Immature natural killer cell (primary cell): ENCODE measurements around the gene BACH2. TPM values are rescaled to one million over a fixed set of nuclear protein-coding genes. Genes with fewer than 3 reads are reported as not detected.

ENCODE experiments used
- DNase-seq, 3 donors: peaks; one replicate each; pipeline ENCODE4 v3.0.0; 2022; ENCODE audit warnings: mixed read lengths in 1 of 3
- H3K27ac Mint-ChIP-seq, 6 donors: one replicate each; pipeline ENCODE4 v1.8.0; 2020; ENCODE audit warnings: mixed read lengths in 6 of 6, mild to moderate bottlenecking in 5 of 6, inconsistent platforms in 4 of 6, moderate library complexity in 3 of 6
- H3K27me3 Mint-ChIP-seq, 3 donors: one replicate each; pipeline ENCODE4 v1.8.0; 2020 to 2021; ENCODE audit warnings: low read depth in 3 of 3, mild to moderate bottlenecking in 3 of 3, mixed read lengths in 3 of 3, moderate library complexity in 3 of 3, inconsistent platforms in 1 of 3
- H3K36me3 Mint-ChIP-seq, 3 donors: one replicate each; pipeline ENCODE4 v1.8.0; 2020; ENCODE audit warnings: mixed read lengths in 3 of 3, inconsistent platforms in 2 of 3, mild to moderate bottlenecking in 2 of 3
- H3K4me1 Mint-ChIP-seq, 2 donors: one replicate each; pipeline ENCODE4 v1.8.0; 2020; ENCODE audit warnings: inconsistent platforms in 2 of 2, mild to moderate bottlenecking in 2 of 2, mixed read lengths in 2 of 2, moderate library complexity in 1 of 2
- H3K4me3 Mint-ChIP-seq, 5 donors: one replicate each; pipeline ENCODE4 v1.8.0; 2020; ENCODE audit warnings: mild to moderate bottlenecking in 5 of 5, mixed read lengths in 5 of 5, inconsistent platforms in 3 of 5, moderate library complexity in 3 of 5
- H3K9me3 Mint-ChIP-seq, 6 donors: one replicate each; pipeline ENCODE4 v1.8.0; 2020; ENCODE audit warnings: mild to moderate bottlenecking in 6 of 6, mixed read lengths in 6 of 6, inconsistent platforms in 4 of 6, moderate library complexity in 3 of 6
- polyA plus RNA-seq, 3 donors: library from polyadenylated mRNA; unstranded; fragments of 300-500 nt; fragmentation: Illumina TruSeq; gene quantifications; one replicate each; pipeline ENCODE4 v1.2.3, GENCODE V29; 2021

Gene BACH2
- polyA plus RNA-seq, 3 donors from 2014 or later, result 2.3 to 8.1 (median 8.0) TPM

- Mint-ChIP-seq H3K27ac (no peak overlapping the region), H3K9me3 (no peaks in the 10 kb centered on the region), H3K4me3 (no peak overlapping the region), H3K27me3 (peaks cover 0 to 2% (median 0%) of the 10 kb centered on the region in 3 donors), H3K36me3 (no peaks in the 10 kb centered on the region), H3K4me1 (peaks cover 23 to 57% of the 10 kb centered on the region in 2 donors)
- DNase-seq, result no peak
Observed at GRCh38 chr6:90184334-90185298, 112.0 kb downstream of the BACH2 start.

GRCh38 chr6:90183587-90184333 lies 112.9 kb downstream of the BACH2 start:
- no peaks in the 10 kb centered on the region for H3K36me3 Mint-ChIP-seq
- peaks cover 0 to 2% (median 0%) of the 10 kb centered on the region in 3 donors for H3K27me3 Mint-ChIP-seq
- H3K4me3 Mint-ChIP-seq, result no peak overlapping the region
- H3K9me3 Mint-ChIP-seq, result no peaks in the 10 kb centered on the region
- peaks cover 29 to 62% of the 10 kb centered on the region in 2 donors for H3K4me1 Mint-ChIP-seq
- peak overlapping the region in 1 of 6 donors; percentile 62 for H3K27ac Mint-ChIP-seq
- no peak for DNase-seq

GRCh38 chr6:90180526-90180925 lies 116.1 kb downstream of the BACH2 start:
- H3K4me3 Mint-ChIP-seq, result no peak overlapping the region
- H3K27me3 Mint-ChIP-seq, result peaks cover 0 to 2% (median 0%) of the 10 kb centered on the region in 3 donors
- peaks cover 38 to 64% of the 10 kb centered on the region in 2 donors for H3K4me1 Mint-ChIP-seq
- no peaks in the 10 kb centered on the region for H3K9me3 Mint-ChIP-seq
- no peak overlapping the region for H3K27ac Mint-ChIP-seq
- no peaks in the 10 kb centered on the region for H3K36me3 Mint-ChIP-seq
- no peak for DNase-seq

- H3K9me3 Mint-ChIP-seq, result no peaks in the 10 kb centered on the region
- H3K27ac Mint-ChIP-seq, result peak overlapping the region in 2 of 6 donors; percentile 12 to 52
- H3K27me3 Mint-ChIP-seq, result peaks cover 0 to 2% (median 0%) of the 10 kb centered on the region in 3 donors
- H3K4me3 Mint-ChIP-seq, result no peak overlapping the region
- peaks cover 38 to 60% of the 10 kb centered on the region in 2 donors for H3K4me1 Mint-ChIP-seq
- no peaks in the 10 kb centered on the region for H3K36me3 Mint-ChIP-seq
- DNase-seq, result peak in 1 of 3 donors; percentile 23
Observed at GRCh38 chr6:90179190-90180169, 117.2 kb downstream of the BACH2 start.

GRCh38 chr6:90178384-90178855 lies 118.2 kb downstream of the BACH2 start:
- no peak for DNase-seq

GRCh38 chr6:90177544-90178383 lies 118.9 kb downstream of the BACH2 start:
- H3K36me3 Mint-ChIP-seq, result no peaks in the 10 kb centered on the region
- no peak for DNase-seq
- H3K27me3 Mint-ChIP-seq, result peaks cover 0 to 2% (median 0%) of the 10 kb centered on the region in 3 donors
- no peaks in the 10 kb centered on the region for H3K9me3 Mint-ChIP-seq
- H3K4me3 Mint-ChIP-seq, result peak overlapping the region; percentile 70 to 89 (median 74)
- peak overlapping the region; percentile 60 to 93 (median 83) for H3K27ac Mint-ChIP-seq
- peaks cover 38 to 59% of the 10 kb centered on the region in 2 donors for H3K4me1 Mint-ChIP-seq

More at GRCh38 chr6:90178384-90178855, 118.2 kb downstream of the BACH2 start:
- Mint-ChIP-seq H3K27ac (peak overlapping the region; percentile 73 to 93 (median 83)), H3K9me3 (no peaks in the 10 kb centered on the region), H3K27me3 (peaks cover 0 to 2% (median 0%) of the 10 kb centered on the region in 3 donors), H3K4me3 (peak overlapping the region; percentile 70 to 89 (median 74)), H3K4me1 (peaks cover 38 to 59% of the 10 kb centered on the region in 2 donors), H3K36me3 (no peaks in the 10 kb centered on the region)

- Mint-ChIP-seq H3K9me3 (no peaks in the 10 kb centered on the region), H3K4me1 (peaks cover 37 to 50% of the 10 kb centered on the region in 2 donors), H3K27ac (peak overlapping the region in 4 of 6 donors; percentile 5 to 65 (median 48)), H3K4me3 (no peak overlapping the region), H3K27me3 (peaks cover 0 to 2% (median 1%) of the 10 kb centered on the region in 3 donors), H3K36me3 (no peaks in the 10 kb centered on the region)
- DNase-seq, result peak in 1 of 3 donors; percentile 11
Observed at GRCh38 chr6:90175627-90176538, 120.8 kb downstream of the BACH2 start.

- no peak for DNase-seq
Observed at GRCh38 chr6:90173262-90173925, 123.2 kb downstream of the BACH2 start.

GRCh38 chr6:90170601-90171000 lies 126.0 kb downstream of the BACH2 start:
- H3K4me3 Mint-ChIP-seq, result no peak overlapping the region
- H3K9me3 Mint-ChIP-seq, result no peaks in the 10 kb centered on the region
- DNase-seq, result no peak
- peaks cover 0 to 4% (median 3%) of the 10 kb centered on the region in 3 donors for H3K27me3 Mint-ChIP-seq
- peaks cover 0 to 6% (median 0%) of the 10 kb centered on the region in 3 donors for H3K36me3 Mint-ChIP-seq
- H3K4me1 Mint-ChIP-seq, result peaks cover 10 to 19% of the 10 kb centered on the region in 2 donors
- no peak overlapping the region for H3K27ac Mint-ChIP-seq

More at GRCh38 chr6:90173262-90173925, 123.2 kb downstream of the BACH2 start:
- Mint-ChIP-seq H3K27me3 (peaks cover 0 to 4% (median 3%) of the 10 kb centered on the region in 3 donors), H3K36me3 (peaks cover 0 to 6% (median 0%) of the 10 kb centered on the region in 3 donors), H3K4me3 (no peak overlapping the region), H3K27ac (no peak overlapping the region), H3K9me3 (no peaks in the 10 kb centered on the region), H3K4me1 (peaks cover 30 to 41% of the 10 kb centered on the region in 2 donors)

- Mint-ChIP-seq H3K9me3 (no peaks in the 10 kb centered on the region), H3K4me3 (no peak overlapping the region), H3K36me3 (peaks cover 0 to 6% (median 0%) of the 10 kb centered on the region in 3 donors), H3K27me3 (peaks cover 0 to 4% (median 3%) of the 10 kb centered on the region in 3 donors), H3K27ac (no peak overlapping the region), H3K4me1 (peaks cover 10 to 15% of the 10 kb centered on the region in 2 donors)
- DNase-seq, result peak in 1 of 3 donors; percentile 9
Observed at GRCh38 chr6:90169374-90169773, 127.3 kb downstream of the BACH2 start.

- DNase-seq, result no peak
- no peak overlapping the region for H3K27ac Mint-ChIP-seq
- peaks cover 1 to 4% (median 3%) of the 10 kb centered on the region in 3 donors for H3K27me3 Mint-ChIP-seq
- no peak overlapping the region for H3K4me3 Mint-ChIP-seq
- H3K36me3 Mint-ChIP-seq, result peaks cover 0 to 6% (median 2%) of the 10 kb centered on the region in 3 donors
- no peaks in the 10 kb centered on the region for H3K9me3 Mint-ChIP-seq
- peaks cover 10 to 15% of the 10 kb centered on the region in 2 donors for H3K4me1 Mint-ChIP-seq
Observed at GRCh38 chr6:90168693-90169131, 127.9 kb downstream of the BACH2 start.
